Astrocyte (in vitro differentiated cells and primary cell): ENCODE measurements around the gene PRKG1.

ENCODE experiments used
- CTCF ChIP-seq: IDR thresholded peaks from 2 replicates; pipeline ENCODE4 v1.5.1; 2011; ENCODE audit warnings: low read depth, mild to moderate bottlenecking, inconsistent platforms, low read length, moderate library complexity; ENCODE audit not compliant: insufficient read depth
- EZH2 ChIP-seq: IDR thresholded peaks from 2 replicates; pipeline ENCODE4 v1.6.1; 2012; ENCODE audit warnings: mild to moderate bottlenecking, low read length, inconsistent platforms; ENCODE audit not compliant: insufficient read depth

GRCh38 chr10:51366044-51366443 is 291.8 kb downstream of the PRKG1 start:
- TF ChIP-seq CTCF (no peak), EZH2 (no peak)
